ENCODE results near the gene LUM.

- TF ChIP-seq TAF1 (IDR thresholded peaks at IDR 0.05; ENCODE audit: borderline replicate concordance, low read depth, low read length) (no peak), POLR2AphosphoS5 (IDR thresholded peaks at IDR 0.05; ENCODE audit: low read depth, low read length) (no peak), POLR2A (IDR thresholded peaks at IDR 0.05; ENCODE audit: low read depth, low read length) (no peak)
Measured at GRCh38 chr12:91098941-91099340, 12.4 kb downstream of the LUM start.
